Transverse colon (tissue), 4 donors: Measurements from ENCODE around the gene CYREN.

Experiments
- CTCF ChIP-seq, 5 experiments: fragments of 200-600 bp in 3 of 5; fragments of 450-650 bp in 2 of 5; sonication (generic) in 3 of 5; IDR thresholded peaks; 1 replicate in 2 of 5; 2 replicates in 3 of 5; pipeline ENCODE4 v1.5.1; 2016 to 2017; ENCODE audit warnings: antibody characterized with exemption in 5 of 5, inconsistent platforms in 3 of 5, mild to moderate bottlenecking in 2 of 5, moderate library complexity in 1 of 5
- EP300 ChIP-seq: sonication (generic); formaldehyde crosslinking; IDR thresholded peaks from one replicate; pipeline ENCODE4 v1.6.1; 2017; ENCODE audit warnings: antibody characterized with exemption, low read depth
- POLR2A ChIP-seq: fragments of 450-650 bp; IDR thresholded peaks from one replicate; pipeline ENCODE4 v1.6.1; 2016; ENCODE audit warnings: antibody characterized with exemption, mild to moderate bottlenecking, moderate library complexity
- POLR2AphosphoS5 ChIP-seq, 3 donors: sonication (generic); formaldehyde crosslinking; IDR thresholded peaks; one replicate each; pipeline ENCODE4 v1.6.1; 2016; ENCODE audit warnings: antibody characterized with exemption in 3 of 3

- TF ChIP-seq CTCF (IDR thresholded peaks at IDR 0.05) (no peak), POLR2AphosphoS5 (IDR thresholded peaks at IDR 0.05) (no peak), EP300 (no peak), POLR2A (no peak)
Measured at GRCh38 chr7:135186261-135186540, 15.7 kb upstream of the CYREN start.
